HG03039 (cell line): ENCODE measurements around the gene CRISP2.

Experiments
- ATAC-seq: cut with Tn5 transposase; IDR thresholded peaks from one replicate; pipeline ENCODE4 v1.9.1; 2021; ENCODE audit warnings: mild to moderate bottlenecking, moderate library complexity; ENCODE audit not compliant: unreplicated experiment

Gene CRISP2

DNA sequence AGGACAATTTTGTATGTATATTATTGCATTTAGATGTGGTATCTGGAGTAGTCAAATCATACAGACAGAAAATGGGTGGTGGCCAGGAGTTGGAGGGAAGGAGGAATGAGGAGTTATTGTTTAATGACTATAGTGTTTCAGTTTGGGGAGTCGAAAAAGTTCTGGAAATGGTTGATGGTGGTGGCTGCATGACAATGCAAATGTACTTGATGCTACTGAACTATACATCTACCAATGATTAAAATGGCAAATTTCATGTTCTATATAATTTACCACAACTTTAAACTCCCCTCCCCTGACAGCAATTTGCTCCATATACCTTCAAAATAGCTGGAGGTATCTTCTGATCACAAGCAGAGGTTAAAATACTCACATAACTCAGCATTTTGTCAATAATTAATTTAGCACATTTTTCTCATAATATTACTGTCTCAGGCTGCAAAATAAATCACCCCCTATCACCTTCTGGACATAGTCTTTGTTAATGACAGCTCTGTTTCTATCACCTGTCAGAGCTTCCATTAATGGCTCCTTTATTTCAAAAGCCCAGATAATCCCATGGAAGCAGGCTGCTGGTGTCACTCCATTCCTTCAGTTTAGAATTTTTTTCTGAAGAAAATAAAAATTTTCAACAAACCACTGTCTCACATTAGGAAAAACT lies 51.0 kb downstream of the CRISP2 start:
- no peak for ATAC-seq

DNA sequence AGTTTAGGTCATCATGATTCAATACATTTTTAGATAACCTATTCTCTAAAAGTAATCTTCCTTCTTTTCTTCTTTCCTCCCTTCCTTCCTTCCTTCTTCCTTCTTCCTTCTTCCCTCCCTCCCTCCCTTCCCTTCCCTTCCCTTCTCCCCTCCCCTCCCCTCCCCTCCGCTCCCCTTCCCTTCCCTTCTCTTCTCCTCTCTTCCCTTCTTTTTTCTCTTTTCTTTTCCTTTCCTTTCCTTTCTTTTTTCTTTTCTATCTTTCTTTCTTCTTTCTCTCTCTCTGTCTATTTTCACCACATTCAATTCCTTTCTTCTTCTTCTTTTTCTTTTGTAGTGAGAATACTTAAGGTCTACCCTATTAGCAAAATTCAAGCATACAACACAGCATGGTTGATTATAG lies 59.4 kb downstream of the CRISP2 start:
- no peak for ATAC-seq

DNA sequence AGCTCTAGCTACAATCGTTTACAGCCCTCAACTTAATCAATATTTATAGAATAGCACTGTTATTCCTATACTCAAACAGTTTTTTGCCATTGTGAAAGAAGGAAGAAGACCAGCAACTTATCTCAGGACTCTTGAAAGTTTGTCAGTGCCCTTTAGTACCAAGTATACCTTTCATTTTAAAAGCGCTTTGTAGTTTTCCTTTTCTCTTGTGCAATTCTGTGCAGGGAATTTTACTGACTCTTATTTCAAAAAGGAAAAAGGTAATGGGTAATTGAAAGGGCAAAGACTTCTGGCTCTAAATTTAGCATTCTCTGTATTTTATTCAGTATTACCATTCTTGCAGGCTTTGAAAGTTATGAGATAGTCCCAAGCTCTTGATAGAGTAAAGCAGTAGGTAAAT lies 59.9 kb downstream of the CRISP2 start:
- ATAC-seq = no peak

DNA sequence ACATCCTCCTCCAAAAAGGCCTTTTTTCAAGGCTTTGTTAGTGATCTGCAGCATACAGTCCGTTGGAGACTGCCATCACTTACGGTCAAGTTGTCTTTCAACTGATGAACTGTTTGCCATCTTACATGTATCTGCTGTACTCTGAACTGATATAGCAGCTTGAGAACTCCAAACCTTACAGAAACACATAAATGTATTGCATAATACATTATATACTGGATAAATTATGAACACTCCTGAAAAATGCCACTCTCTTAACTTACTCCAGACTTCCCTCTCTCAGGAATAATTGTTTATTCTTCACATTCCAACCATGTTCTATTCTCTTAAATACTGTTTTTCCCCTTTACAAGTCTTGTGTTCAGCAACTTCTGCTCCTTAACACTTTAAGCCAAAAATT lies 62.1 kb downstream of the CRISP2 start:
- ATAC-seq = no peak

DNA sequence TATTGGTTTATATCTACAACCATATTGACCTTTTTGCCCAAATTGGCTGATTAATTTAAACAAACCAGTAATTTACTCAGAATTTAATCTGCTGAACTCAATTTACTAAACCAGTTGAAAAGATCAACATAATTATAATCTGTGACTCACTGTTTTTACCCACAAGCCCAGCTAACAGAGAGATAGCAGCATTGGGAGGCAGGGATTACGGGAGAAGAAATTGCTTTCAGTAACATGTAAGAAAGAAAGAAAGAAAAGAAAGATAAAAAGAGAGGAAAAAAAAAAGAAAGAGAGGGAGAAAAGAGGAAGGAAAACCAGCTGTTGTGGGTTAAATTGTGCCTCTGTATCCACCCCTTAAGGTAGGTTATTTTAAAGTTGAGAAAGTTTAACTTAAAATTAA lies 63.4 kb downstream of the CRISP2 start:
- no peak for ATAC-seq

DNA sequence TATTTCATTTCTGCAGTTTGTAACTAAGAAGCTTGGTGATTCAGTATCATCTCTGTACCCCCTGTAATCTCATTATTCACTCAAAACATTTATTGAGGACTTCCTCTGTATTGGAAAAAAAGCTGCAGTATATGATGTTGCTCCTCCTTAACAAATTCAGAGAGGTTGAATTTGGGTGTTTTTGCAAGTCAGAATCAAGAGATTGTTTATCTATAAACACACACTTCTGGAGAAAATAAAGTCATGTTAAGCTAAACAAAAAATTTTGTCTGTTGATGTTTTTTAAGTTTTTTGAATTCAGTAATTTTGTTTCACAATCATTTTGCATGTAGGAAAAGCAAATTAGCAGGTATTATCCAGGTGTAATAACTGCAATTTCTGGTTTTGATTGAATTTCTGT lies 65.3 kb downstream of the CRISP2 start:
- ATAC-seq = no peak

DNA sequence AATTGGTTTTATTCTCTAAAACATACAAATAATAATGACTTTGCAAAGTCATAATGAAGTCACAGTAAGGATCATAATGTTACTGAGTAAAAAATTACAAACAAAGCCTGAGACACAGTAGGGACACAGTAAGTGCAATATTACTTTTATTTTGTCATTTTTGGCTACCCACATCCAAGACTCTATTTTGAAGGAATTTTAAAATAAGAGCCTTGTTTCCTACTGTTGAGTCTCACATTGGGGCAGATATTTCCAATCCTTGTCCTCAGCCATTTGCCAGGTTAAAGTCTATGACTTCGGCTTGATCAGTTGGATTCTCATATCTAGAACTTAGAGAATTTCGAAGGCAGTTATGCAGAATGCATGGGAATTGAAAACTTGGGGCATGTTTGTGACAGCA lies 65.9 kb downstream of the CRISP2 start:
- ATAC-seq = no peak

DNA sequence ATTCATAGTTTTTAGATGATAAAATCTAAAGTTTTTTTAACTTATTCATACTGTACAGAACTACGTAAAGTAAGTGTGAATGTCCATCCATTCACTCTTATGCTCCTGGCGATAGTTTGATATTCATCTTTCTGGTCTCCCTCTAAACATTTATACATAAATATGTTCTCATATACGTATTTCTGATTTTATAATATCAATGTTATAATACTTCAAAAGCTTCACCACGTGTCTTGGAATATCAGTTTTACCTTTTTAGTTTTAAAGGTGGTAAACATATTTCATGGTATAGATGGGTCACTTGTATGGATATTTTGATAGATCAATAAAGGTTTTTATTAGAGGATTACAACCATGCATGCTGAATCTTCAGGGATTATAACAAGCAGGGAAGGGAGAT lies 66.4 kb downstream of the CRISP2 start:
- no peak for ATAC-seq

DNA sequence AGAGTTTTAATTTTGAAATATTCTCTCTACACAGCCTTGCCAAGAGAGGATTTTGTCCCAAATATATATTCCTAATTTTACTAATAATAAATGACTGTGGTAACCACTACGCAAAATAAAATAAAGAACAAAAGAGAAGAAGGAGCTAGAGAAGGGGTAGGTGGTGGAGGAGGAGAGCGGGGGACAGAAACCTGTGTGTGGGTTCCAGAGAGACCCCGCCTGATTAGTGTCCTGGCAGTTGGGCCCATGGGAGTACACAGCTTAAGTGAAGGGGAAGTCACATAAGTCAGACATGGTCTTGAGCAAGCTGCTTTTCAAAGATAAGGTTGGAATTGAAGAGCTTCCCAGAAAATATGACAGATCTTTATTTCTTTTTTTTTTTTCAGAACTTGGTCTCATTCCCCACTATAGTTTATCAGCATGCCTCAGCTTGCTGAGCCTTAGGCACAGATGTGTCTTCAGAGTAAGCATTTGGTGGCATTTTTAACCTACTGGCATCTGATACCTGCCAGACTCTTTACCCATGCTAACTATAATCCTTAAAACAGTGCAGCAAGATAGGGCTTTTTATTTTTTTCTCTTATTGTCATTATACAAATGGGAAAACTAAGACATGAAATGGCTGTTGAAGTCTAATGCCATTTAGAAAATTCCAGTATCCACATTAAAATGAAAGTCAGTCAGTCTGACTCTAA lies 67.1 kb downstream of the CRISP2 start:
- ATAC-seq = no peak

DNA sequence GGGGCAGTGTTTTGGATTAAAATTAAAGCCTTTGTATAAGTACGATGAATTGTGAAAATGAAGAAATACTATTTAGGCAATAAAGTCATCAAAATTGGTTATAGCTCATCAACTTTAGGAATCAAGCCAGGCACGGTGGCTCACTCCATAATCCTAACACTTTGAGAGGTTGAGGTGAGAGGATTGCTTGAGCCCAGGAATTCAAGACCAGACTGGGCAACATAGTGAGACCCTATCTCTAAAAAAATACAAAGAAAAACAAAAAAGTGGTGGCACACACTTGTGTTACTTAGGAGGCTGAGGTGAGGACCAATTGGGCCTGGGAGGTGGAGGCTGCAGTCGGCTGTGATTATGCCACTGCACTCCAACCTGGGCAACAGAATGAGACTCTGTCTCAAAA lies 68.2 kb downstream of the CRISP2 start:
- ATAC-seq = no peak
